ENCODE data around the gene IQSEC1. TPM values are rescaled to one million over a fixed set of nuclear protein-coding genes. Genes with fewer than 3 reads are reported as not detected.

IQSEC1 gene
- total RNA-seq, 1 donor from 2014 or later = 148 TPM

DNA sequence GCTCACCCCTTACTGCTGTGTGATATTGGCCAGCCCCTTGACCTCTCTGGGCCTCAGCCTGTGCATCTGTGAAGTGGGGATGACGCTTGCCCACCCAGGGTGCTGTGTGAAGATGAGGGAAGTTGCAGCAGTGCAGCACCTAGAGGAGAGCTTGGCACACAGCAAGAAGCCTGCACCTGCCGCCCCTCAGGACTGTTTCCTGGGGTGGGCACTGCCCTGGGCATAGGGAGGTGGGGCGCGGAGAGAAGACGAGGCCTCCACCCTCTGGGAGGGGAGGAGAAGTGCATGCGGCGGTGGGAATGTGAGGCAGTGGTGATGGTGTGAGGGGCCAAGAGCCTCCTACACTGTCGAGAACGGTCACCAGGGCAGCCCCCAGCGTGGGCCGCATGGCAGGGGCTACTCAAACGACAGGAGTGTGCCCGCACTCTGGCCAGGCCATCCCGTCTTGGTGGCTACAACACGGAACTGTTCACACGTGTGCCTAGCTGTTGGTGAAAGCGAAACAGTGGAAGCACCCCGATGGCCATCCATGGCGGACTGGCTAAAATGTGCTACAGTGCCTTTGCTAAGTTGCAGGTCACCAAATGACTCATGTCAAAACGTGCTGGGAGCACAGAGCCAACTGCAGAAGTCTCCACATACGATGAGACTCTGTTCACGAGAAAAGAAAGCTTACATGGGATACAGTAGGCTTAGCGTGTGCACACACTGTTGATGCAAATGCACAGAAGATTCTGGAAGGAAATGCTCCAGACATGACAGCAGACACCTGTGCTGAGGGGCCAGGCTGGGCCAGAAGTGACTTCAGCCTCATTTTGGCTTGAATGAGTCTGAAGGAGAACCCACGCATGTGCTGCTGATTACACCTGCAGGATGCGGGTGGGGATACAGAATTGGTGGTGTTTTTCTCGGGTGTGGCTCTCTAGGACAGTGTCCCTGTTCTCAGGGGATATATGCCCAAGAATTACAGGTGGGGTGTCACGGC, 40.4 kb upstream of the IQSEC1 start:
- Histone ChIP-seq H3K4me3 (no peak overlapping the region), H3K36me3 (no peaks in the 10 kb centered on the region), H3K9me3 (no peaks in the 10 kb centered on the region), H3K27me3 (no peaks in the 10 kb centered on the region), H3K4me1 (no peaks in the 10 kb centered on the region), H3K27ac (no peak overlapping the region)
- TF ChIP-seq, protein P1, sequence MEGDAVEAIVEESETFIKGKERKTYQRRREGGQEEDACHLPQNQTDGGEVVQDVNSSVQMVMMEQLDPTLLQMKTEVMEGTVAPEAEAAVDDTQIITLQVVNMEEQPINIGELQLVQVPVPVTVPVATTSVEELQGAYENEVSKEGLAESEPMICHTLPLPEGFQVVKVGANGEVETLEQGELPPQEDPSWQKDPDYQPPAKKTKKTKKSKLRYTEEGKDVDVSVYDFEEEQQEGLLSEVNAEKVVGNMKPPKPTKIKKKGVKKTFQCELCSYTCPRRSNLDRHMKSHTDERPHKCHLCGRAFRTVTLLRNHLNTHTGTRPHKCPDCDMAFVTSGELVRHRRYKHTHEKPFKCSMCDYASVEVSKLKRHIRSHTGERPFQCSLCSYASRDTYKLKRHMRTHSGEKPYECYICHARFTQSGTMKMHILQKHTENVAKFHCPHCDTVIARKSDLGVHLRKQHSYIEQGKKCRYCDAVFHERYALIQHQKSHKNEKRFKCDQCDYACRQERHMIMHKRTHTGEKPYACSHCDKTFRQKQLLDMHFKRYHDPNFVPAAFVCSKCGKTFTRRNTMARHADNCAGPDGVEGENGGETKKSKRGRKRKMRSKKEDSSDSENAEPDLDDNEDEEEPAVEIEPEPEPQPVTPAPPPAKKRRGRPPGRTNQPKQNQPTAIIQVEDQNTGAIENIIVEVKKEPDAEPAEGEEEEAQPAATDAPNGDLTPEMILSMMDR (IDR thresholded peaks at IDR 0.05) = no peak
- intact Hi-C loops (cut with DNase I) = no loop called here
- no peak for DNase-seq (ENCODE audit: low spot score in 2 of 2)

DNA sequence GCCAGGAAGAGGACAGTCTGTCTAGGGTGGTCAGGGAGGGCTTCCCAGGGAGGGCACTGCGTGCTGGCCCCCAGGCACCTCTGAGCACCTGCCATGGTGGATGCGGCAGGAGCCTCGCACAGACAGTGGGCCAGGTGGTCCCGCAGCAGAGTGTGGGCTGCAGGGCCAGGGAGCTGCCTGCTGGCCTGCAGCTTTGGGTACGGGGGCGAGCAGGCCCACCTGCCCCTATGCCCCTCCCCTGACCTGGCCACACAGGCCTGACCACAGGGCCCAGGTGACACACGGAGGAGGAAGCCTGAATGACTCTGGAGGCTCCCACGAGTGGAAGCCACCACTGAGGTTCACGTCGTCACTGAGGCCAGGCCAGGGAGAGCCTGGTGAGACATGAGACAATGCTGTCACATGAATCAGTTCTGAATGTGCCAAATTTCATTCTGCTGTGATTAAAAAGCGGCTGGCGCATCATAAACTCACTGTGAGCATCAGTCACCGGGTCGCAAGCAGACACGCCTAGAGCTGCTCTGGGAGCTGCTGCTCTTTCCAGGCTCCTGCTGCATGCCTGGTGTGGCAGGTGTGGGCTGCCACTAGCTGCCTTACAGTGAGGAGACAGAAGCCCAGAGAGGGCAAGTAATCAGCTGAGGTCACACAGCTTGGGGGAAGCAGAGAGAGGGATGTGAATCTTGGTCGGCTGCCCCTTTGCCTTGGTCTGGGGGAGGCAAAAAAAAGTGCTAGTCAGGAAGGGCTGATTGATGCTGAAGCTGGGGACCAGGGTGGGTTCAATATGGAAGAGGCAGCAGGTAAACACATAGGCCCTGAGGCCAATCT, 39.5 kb upstream of the IQSEC1 start:
- H3K27me3 ChIP-seq = no peaks in the 10 kb centered on the region
- intact Hi-C loops (cut with DNase I) = no loop called here
- no peak for DNase-seq (ENCODE audit: low spot score in 2 of 2)
- H3K27ac ChIP-seq = no peak overlapping the region
- no peaks in the 10 kb centered on the region for H3K4me1 ChIP-seq
- TF ChIP-seq, protein P1 (IDR thresholded peaks at IDR 0.05) = no peak
- H3K36me3 ChIP-seq = no peaks in the 10 kb centered on the region
- no peak overlapping the region for H3K4me3 ChIP-seq
- no peaks in the 10 kb centered on the region for H3K9me3 ChIP-seq

DNA sequence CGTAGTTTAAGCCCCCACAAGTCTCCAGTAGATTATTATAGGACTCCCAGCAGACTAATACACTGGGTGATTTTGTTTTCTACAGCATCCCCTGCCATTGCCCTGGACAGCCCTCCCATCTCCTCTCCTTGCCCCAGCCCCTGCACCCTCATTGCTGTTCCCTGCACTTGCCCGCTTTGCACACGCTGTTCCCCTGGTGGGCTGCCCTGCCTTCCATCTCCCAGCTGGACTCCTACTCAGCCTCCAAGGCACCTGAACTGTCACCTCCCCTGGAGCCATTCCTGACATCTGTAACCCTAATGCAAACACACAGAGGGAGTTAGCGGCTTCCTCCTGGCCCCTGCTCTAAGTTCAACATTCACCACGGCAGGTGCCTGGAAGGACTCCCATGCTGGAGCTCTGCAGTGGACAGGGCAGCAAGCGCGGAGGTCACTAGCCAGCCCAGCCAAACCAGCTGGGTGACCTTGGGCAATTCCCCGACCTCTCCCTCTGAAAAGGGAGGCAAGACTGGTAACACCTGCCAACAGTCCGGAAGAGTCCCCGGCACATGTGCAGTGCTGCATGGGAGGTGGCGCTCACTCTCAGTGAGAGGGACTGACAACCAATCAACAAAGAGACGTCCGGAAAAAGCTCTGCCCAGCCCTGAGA, 38.8 kb upstream of the IQSEC1 start:
- Histone ChIP-seq H3K4me1 (no peaks in the 10 kb centered on the region), H3K36me3 (no peaks in the 10 kb centered on the region), H3K27ac (no peak overlapping the region), H3K9me3 (no peaks in the 10 kb centered on the region), H3K27me3 (no peaks in the 10 kb centered on the region), H3K4me3 (no peak overlapping the region)
- intact Hi-C loops (cut with DNase I) = no loop called here
- no peak for DNase-seq (ENCODE audit: low spot score in 2 of 2)
- TF ChIP-seq, protein P1 (IDR thresholded peaks at IDR 0.05) = no peak

DNA sequence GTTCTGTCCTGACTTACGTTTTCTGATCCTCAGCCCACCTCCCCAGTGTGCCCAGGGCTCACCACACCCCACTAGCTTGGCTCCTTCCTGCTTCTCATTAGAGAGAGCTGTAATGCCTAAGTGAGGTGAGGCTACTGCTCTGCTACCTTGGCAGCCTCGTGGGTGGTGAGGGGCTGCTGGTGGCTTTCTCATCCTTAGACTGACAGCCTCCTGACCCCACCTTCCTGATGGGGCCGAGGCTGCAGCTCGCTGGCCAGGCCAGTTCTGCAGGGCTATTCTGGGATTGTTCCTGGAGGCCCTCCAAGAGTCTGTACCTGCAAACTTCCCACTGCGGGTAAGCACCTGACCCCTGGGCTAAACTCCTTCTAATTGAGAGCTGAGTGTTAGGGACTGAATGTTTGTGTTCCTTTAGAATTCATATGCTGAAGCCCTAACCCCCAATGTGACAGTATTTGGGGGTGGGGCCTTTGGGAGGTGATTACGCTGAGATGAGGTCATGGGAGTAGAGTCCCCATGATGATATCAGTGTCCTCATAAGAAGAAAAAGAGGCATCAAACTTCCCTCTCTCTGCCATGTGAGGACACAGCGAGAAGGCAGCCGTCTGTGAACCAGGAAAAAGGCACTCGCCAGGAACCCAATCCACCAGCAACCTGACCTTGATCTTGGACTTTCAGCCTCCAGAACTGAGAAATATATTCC, 38.1 kb upstream of the IQSEC1 start:
- TF ChIP-seq, protein P1 (IDR thresholded peaks at IDR 0.05) = no peak
- intact Hi-C loops (cut with DNase I) = no loop called here
- H3K4me1 ChIP-seq = no peaks in the 10 kb centered on the region
- no peak overlapping the region for H3K4me3 ChIP-seq
- H3K27ac ChIP-seq = no peak overlapping the region
- DNase-seq (ENCODE audit: low spot score in 2 of 2) = no peak
- H3K36me3 ChIP-seq = no peaks in the 10 kb centered on the region
- no peaks in the 10 kb centered on the region for H3K9me3 ChIP-seq
- no peaks in the 10 kb centered on the region for H3K27me3 ChIP-seq

DNA sequence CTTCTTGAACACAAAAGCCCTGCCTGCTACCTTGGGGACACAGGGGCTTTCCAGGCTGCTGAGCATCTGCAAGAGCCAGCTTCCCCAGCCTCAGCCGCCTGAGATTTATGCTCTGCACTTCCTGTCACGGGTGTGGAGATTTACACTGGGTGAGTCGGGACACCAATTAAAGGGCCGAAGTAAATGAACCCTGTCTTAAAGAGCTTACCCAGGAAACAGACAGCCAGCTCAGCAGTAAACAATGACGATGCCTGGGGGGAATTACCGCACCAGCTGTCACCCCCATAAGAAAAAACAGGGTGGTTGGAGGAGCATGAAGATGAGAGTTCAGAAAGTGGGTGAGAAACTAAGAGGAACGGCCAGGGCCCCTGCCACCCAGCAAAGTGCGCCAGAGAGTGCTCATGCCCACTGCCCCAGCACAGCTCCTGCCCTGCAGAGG, 37.5 kb upstream of the IQSEC1 start:
- TF ChIP-seq, protein P1 (IDR thresholded peaks at IDR 0.05) = no peak
- Histone ChIP-seq H3K27ac (no peak overlapping the region), H3K4me3 (no peak overlapping the region), H3K36me3 (no peaks in the 10 kb centered on the region), H3K27me3 (no peaks in the 10 kb centered on the region), H3K9me3 (no peaks in the 10 kb centered on the region), H3K4me1 (no peaks in the 10 kb centered on the region)
- intact Hi-C loops (cut with DNase I) = no loop called here
- no peak for DNase-seq (ENCODE audit: low spot score in 2 of 2)
